NCI-H1092 treated with DMSO at 0.1 percent for 48 hours (cell line): Measurements from ENCODE around the gene TBC1D16.
A peak's percentile ranks its signal among the peaks of the same experiment; 100 is the strongest.
"Not testable (repeated sequence)": the region's sequence is repeated elsewhere in the genome, so short reads cannot be mapped to it uniquely, and the experiment has no call there.

Experiments
- DNase-seq: peaks from one replicate; lab custom pipeline; 2025; lab: John Stamatoyannopoulos, UW

The TBC1D16 gene

DNA sequence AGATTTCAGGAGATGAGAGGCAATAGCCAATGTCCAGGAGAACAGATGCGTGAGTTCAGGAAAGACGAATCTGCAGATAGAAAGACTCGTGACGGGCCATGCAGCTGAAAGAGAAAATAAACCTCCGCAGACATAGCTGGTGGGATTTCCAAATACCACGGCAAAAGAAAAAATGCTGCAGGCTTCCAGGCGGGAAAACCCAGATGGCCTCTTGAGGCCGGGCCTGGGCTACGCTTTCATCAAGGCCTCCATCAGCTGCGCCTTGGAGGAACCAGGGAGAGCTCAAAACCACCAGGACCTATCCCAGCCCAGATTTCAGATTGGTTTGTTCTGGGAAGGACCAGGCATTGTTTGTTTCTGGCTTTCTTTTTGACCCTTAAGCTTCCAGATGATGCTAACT is 17.4 kb upstream of the TBC1D16 start:
- DNase-seq, result no peak

- DNase-seq, result no peak
Measured at GRCh38 chr17:80051681-80052080, 16.0 kb upstream of the TBC1D16 start.

- no peak for DNase-seq
Measured at GRCh38 chr17:80050706-80051105, 15.0 kb upstream of the TBC1D16 start.

DNA sequence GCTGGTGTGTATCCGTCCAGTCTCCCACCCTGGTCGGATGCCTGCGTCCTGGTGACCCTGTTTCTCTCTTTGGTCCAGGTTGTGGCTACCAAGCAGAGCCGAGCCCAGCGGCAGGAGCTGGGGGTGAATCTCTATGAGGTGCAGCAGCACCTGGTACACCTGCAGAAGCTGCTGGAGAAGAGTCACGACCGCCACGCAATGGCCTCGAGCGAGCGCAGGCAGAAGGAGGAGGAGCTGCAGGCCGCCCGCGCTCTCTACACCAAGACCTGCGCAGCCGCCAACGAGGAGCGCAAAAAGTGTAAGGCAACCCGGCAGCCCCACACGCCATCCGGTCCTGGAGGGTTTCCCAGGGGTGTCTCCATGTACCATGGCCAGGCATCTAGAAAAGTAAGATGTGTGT is 14.3 kb upstream of the TBC1D16 start:
- no peak for DNase-seq

GRCh38 chr17:80047176-80047575 is 11.5 kb upstream of the TBC1D16 start:
- no peak for DNase-seq

DNA sequence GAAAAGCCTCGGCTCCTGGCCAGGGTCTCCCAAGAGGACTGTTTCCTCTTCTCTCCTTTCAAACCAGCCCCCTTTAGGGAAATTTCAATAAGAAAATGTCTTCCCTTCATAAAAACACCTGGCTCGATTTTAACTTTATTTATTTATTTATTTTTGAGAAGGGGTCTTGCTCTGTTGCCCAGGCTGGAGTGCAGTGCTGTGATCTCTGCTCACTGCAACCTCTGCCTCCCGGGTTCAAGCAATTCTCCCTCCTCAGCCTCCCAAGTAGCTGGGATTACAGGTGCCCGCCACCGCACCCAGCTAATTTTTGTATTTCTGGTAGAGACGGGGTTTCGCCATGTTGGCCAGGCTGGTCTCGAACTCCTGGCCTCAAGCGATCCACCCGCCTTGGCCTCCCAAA is 11.0 kb upstream of the TBC1D16 start:
- DNase-seq, result not testable (repeated sequence)

GRCh38 chr17:80045703-80046102 is 10.0 kb upstream of the TBC1D16 start:
- peak; percentile 78 for DNase-seq

DNA sequence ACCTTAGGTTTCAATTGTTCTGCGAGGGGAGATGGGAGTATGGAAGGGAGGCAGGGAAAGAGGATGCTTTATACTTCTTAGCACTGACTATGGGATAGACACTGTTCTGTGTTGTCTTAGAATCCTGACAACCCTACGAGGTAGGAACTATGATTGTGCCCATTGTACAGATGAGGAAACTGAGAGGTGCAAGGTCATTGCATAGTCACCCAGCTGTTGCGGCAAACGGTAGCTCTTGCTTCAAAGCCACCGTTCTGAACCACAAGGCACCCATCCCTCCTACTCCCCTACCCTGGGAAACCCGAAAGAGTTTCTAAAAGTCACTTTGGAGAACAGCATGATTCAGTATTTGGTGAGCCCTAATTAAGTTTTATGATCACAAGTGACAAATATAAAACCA is 8.3 kb upstream of the TBC1D16 start:
- no peak for DNase-seq

DNA sequence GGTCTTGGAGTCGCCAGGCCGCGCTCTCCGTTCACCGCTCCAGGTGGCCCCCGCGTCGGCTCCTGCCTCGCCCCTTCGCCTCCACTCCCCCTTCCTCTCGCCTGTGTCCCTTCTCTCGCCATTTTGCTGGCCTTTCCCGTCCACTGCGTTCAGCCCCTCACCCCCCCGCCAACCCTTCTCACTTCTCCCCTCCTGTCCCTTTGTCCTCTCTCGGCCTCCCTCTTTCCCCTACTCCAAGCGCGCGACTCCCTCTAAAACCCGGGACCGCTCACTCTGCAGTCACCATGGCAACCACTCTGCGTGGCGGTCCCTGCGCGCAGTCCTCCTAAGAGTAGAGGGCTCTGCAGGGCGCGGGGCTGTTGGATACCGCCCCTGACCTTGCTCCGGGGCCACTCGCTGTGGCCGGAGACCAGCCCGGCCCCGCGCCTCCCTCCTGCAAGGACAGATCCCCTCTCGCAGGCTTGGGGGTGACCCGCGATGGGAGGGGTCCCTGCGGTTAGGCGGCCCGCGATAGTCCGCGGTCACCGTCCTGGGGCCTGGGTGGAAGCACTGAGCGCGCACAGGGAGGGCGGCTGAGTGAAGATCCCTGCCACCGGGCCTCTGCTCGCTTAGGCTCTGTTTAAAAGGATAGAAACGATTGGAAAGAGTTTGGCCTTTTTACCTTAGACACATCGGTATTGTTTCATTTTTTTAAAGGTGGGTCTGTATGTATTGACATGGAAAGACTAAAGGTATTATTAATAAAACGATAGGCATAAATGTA is 1.2 kb upstream of the TBC1D16 start:
- peak; percentile 90 for DNase-seq

- peak; percentile 81 for DNase-seq
Measured at GRCh38 chr17:80035937-80036714, 454 bp upstream of the TBC1D16 start, which contains the start of gene CCDC40. Gene CCDC40 (plus strand): TSS chr17:80036642. CDS start chr17:80036663, 21 bp downstream.

GRCh38 chr17:80034791-80035686 is 633 bp downstream of the TBC1D16 start:
- DNase-seq, result no peak

DNA sequence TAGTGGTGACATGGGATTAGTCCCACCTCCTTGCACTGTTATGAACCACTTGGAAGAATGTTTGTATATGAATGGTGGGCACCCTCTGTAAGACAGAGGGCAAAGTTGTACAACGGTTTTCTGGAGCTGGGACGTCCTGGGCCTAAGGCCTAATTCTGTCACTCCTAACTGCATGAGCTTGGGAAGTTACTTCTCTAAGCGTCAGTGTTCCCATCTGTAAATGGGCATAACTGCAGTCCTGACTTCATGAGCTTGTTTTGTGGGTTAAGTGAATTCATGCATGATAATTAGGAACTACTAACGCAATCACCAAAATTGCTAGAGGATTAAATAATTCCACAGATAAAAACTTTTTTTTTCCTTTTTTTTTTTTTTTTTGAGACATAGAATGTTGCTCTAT is 1.8 kb downstream of the TBC1D16 start:
- no peak for DNase-seq

- no peak for DNase-seq
Measured at GRCh38 chr17:80032614-80033171, 3.0 kb downstream of the TBC1D16 start.

DNA sequence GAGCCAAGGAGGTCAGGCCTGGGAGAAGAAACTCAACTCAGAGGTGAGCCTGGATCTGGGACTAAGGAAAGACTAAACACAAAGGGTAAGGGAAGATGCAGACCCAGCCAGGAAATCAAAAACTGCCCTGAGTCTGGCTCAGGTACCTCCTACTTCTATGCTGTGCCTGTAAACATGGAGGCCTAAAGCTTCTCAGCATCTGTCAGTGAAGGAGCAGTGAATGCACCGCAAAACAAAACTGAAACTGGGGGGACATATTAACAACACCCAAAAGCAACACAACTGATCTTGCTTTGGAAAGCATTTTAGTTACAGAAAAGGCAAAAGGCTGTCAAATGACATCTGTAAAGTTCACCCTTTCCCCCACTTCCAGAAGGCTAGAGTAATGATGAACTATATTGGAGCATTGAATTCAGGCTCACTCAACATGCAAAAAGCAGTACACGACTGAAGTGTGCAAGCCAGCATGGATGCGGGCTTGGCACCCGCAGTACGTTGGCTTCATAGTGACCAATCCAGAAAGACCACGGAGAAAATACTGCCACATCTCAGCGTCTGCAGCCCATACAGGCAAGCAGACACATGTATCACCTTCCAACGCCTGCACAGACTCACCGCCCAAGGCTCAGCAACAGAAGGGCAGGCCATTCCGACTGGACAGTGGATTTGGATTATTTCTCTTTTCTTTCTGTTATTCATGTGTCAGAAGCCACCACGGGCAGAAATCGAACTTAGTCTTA is 3.8 kb downstream of the TBC1D16 start:
- no peak for DNase-seq

- peak; percentile 92 for DNase-seq
Measured at GRCh38 chr17:80030730-80031410, 4.8 kb downstream of the TBC1D16 start.

DNA sequence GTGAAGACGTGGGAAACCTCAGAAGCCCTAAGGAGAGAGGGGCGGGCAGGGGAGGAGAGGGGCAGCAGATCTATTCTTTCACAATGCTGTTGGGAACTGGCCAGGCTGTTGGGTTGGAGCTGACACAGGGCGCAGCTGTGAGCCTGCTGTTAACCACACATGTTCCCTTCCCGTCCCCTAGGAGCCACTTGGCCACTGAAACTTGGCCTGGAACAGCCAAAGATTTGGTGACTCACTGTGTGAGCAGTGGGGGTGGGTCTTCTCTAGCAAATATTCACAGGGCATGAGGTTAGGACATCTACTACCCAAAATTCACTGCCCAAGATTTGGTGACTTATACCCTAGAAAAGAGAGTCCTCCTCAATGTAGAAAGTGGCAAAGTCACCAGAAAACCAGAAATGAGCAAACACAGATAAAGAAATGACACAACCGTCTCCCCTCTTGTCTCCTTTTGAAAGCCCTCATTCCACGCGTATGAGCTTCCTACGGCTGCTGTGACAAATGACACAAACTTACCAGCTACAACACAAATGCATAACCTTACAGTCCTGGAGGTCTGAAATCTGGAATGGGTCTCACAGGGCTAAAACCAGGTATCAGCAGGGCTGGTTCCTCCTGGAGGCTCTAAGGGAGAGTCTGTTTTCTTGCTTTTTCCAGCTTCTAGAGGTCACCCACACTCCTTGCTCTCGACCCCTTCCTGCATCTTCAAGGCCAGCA is 6.3 kb downstream of the TBC1D16 start:
- DNase-seq, result peak; percentile 81

DNA sequence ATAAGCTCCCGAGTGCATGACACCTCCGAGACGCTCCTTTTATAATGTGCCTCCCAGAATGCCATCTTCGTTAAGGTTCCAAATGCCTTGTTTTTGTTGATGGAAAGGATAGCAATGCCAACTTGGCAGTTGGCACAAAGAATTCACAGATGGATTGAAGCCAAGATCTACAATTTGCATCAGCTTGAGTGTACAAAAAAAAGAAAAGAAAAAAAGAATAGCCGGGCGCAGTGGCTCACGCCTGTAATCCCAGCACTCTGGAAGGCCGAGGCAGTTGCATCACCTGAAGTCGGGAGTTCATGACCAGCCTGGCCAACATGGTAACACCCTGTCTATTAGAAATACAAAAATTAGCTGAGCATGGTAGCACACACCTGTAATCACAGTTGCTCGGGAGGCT is 7.6 kb downstream of the TBC1D16 start:
- DNase-seq, result peak; percentile 67

- DNase-seq, result no peak
Measured at GRCh38 chr17:80027043-80027435, 8.6 kb downstream of the TBC1D16 start.

GRCh38 chr17:80026359-80027042 is 9.2 kb downstream of the TBC1D16 start:
- DNase-seq, result peak; percentile 89
